Effector CD8-positive, alpha-beta T cell (primary cell): ENCODE results near the gene NRN1.
"Not testable (repeated sequence)": the region's sequence is repeated elsewhere in the genome, so short reads cannot be mapped to it uniquely, and the experiment has no call there.

ENCODE experiments used
- DNase-seq: peaks from one replicate; lab custom pipeline; 2025; lab: John Stamatoyannopoulos, UW
- total RNA-seq, 4 experiments: gene quantifications; one replicate each; lab custom pipeline; 2026; lab: John Stamatoyannopoulos, UW

Gene NRN1, protein sequence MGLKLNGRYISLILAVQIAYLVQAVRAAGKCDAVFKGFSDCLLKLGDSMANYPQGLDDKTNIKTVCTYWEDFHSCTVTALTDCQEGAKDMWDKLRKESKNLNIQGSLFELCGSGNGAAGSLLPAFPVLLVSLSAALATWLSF
- total RNA-seq: 0 to 1.1 (median 0) reads per million in 4 experiments

DNA sequence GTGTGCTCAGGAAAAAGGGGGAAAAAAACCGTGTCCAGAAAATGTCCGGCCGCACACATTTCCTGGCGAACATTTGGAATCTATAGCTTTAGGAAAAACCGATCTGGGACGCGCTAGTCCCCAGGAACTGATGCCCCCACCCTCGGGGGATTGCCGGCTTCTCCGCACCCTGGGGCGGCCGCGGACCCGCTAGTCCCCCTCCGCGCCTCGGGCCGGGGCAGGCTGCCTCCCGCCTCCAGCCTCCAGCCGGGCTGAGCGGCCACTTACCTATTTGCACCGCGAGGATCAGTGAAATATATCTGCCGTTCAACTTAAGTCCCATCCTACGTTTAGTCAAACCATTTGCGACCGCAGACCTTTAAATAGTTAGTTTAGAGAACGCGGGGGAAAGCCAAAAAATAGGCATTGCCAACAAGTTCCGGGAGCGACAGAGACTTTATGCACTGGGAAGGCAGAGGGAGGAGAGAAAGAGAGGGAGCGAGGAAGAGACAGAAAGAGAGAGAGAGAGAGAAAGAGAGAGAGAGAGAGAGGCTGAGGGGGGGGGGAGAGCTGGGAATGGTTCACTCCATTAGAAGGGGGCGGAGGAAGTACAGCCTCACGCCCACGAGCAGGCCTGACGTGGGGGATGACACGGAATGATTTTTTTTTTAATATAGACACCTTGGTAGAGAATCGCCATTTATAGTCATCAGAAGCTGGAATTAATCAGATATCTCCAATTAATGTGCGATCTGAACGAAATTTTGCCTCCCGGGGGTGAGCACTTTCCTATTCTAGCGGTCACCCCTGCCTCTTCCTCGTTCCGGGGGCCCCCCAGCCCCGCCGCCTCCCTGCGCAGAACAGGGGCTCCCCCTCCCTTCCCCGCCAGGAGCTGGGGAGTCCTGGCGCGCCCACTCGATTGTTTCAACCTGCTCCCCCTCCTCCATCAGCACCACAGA lies at the start of gene NRN1:
Gene NRN1 (minus strand): TSS at position 498 of the 938 bp plus-strand sequence. CDS start 176 bp downstream, at position 322.
- no peak for DNase-seq

DNA sequence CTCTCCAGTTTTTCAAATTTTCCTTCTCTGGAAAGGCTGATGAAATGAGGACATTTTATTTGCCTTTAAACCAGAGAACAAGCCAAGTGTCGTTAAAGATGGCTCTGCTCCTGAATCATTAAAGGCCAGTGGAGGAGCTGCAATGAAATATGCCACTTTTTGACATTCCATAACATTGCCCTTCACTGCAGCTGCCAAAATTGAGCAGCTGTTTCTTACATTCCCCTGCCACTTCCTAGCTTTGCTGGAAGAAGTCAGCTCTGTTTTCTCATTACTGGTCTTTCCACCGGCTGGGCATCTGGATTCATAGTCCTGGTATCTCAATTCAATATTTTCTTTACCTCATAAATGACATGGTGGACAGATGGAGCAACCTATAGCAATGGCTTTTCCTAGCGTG lies 45.5 kb upstream of the NRN1 start:
- no peak for DNase-seq

DNA sequence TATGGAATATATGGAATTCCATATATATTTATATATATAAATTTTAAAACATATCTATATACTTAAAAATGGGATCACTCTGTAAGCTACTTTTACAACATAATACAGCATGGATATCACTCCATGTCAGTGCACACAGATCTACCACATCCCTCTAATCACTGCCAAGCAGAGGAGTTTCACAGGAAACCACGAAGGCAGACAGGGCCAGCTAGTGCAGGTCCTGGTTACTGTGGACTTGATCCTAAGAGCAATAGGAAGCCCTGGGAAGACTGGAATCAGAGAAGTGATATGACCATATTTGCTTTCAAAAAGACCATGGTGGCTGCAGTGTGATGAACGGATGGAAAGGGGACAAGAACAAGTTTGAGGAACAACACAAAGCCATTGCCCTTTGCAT lies 40.0 kb upstream of the NRN1 start:
- no peak for DNase-seq

GRCh38 chr6:6039946-6040509 lies 33.3 kb upstream of the NRN1 start:
- no peak for DNase-seq

DNA sequence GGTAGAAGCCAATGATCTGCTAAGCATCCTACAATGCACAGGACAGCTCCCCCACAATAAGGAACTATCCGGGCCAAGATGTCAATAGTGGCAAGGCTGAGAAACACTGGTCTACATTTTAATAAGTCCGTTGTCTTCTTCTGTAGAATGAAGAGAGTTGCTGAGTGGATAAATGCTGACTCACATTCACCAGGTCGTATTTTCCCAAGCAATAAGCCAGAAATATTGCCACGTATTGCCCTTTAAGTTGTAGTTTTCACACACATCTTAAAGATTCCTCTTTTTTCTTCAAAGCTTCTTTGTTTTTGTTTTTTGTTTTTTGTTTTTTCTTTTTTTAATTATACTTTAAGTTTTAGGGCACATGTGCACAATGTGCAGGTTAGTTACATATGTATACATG lies 30.5 kb upstream of the NRN1 start:
- DNase-seq: no peak

DNA sequence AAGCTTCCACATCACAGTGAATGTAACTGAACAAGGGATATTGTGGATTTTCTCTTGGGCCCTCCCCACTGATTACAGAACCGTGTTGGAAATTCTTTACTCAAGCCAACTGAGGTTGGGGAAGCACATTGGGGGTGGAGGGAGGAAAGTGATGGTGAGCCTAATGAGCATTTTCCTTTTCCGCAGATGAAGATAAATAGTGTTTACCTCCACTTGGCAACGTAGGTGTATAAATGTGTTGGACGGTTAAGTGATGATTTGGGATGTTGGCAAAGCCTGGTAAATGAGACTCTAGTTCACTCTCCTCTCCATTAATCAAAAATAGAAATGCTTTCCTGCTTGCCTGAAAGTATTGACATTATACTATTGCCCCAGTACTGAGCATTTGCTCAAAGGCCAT lies 27.1 kb upstream of the NRN1 start:
- DNase-seq: no peak

GRCh38 chr6:6026513-6027205 lies 19.9 kb upstream of the NRN1 start:
- DNase-seq: no peak

- no peak for DNase-seq
Observed at GRCh38 chr6:6025736-6026135, 19.0 kb upstream of the NRN1 start.

- DNase-seq: no peak
Observed at GRCh38 chr6:6024220-6024619, 17.5 kb upstream of the NRN1 start.

DNA sequence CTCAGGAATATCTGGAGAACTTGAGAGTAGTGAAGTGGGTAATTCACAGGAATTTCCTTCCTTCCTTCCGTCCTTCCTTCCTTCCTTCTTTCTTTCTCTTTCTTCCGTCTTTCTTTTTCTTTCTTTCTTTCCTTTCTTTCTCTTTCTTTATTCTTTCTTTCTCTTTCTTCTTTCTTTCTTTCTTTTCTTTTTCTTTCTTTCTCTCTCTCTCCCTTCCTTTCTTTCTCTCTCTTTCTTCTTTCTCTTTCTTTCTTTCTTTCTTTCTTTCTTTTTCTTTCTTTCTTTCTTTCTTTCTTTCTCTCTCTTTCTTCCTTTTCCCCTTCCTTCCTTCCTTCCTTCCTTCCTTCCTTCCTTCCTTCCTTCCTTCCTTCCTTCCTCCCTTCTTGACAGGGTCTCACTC lies 16.1 kb upstream of the NRN1 start:
- not testable (repeated sequence) for DNase-seq

DNA sequence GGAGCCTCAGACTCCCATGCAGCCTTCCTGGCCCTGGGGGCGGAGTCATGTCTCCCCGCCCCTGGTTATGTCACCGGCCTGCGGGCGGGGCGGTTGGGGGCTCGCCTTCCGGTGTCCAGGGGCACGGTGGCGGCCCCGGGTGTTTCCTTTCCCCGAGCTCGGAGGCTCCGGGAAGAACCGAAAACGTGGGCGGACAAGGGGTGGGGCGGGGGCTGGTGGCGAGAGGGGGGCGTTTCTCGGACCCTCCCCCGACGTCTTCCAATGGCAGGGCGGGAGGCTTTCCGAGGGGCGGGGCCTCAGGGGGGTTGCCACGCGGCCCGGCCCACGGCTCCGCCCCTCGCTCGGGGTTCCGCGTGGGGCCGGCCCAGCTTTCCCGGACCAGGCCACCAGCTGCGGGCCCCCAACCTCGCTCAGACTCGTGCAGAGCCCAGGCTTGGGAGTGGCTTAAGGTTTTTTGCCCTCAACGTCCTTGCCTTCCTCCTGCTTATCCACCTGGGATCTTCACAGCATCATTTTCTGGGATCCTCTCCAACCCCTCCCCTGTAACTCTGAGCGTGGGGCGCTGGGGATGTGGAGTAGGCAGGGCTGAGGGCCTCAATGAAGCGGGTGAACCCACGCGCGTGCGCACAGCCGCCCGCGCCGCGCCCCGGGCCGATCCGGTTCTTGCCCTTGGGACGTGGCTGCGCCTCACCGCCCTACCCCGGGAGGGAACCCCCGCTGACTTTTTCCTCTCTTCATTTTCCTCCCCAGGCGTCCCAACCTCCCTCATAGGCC lies 2.1 kb upstream of the NRN1 start:
- DNase-seq: no peak

GRCh38 chr6:6008089-6008647 lies 1.4 kb upstream of the NRN1 start:
- no peak for DNase-seq

DNA sequence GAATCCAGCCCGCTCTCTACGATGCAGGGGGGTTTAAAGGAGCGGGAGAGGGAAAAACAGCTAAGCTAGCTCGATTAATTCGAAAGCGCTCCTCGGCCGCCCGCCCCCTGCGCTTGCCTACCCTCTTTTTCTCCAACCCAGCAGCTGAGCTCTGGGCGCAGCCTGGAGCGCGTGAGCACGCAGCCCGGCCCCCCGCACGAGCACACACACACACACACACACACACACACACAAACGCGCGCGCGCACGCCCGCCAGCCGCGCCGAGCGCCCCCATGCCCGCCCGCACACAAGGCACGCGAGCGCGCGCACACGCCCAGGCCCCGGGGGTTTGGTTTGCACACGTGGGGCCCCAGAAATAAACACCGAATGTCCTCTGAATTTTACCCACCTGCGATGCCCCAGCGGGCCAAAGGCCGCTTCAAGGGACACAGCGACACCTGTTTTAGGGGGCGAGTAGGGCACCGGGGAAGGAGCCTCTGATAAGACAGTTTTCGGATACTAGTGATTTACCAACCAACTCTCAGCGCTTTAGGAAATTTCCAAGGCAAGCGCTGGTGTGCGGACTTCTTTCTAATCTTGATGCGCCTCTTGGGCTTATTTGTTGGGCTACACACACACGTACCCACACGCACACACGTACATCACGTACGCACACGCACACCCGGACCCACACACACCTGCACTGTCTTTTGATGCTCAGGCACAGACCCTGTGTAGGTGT lies 802 bp upstream of the NRN1 start:
- DNase-seq: no peak

GRCh38 chr6:6006006-6006427 lies 708 bp downstream of the NRN1 start:
- no peak for DNase-seq

GRCh38 chr6:6005051-6006005 lies 1.4 kb downstream of the NRN1 start:
- DNase-seq: no peak

DNA sequence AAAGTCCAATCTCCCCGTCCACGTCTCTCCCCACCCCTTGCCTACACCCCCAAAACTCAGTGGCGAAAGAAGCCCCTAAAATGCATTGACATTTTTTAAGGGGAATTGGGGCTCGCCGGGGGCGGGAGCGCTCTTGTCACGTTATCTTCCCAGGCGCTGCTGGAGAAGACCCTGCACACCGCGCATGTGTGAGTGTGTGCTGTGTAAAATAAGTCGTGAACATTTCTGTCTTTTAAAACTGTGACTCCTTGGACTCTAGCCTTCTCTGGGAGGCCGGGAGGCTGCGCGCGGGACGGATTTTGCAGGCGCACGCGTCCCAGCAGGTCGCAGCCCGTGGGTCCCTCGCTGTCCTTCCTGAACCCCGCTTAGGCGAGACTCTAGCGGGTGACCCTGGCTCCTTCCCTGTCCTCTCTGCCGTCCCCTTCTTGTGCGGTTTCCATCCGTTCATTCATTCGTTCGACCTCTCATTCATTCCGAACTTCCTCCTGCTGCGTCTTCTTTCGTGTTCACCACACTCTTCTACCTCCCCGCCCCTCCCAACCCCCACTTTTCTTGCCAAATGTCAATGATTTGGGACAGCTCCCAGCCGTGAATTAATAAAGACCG lies 2.2 kb downstream of the NRN1 start:
- DNase-seq: no peak

DNA sequence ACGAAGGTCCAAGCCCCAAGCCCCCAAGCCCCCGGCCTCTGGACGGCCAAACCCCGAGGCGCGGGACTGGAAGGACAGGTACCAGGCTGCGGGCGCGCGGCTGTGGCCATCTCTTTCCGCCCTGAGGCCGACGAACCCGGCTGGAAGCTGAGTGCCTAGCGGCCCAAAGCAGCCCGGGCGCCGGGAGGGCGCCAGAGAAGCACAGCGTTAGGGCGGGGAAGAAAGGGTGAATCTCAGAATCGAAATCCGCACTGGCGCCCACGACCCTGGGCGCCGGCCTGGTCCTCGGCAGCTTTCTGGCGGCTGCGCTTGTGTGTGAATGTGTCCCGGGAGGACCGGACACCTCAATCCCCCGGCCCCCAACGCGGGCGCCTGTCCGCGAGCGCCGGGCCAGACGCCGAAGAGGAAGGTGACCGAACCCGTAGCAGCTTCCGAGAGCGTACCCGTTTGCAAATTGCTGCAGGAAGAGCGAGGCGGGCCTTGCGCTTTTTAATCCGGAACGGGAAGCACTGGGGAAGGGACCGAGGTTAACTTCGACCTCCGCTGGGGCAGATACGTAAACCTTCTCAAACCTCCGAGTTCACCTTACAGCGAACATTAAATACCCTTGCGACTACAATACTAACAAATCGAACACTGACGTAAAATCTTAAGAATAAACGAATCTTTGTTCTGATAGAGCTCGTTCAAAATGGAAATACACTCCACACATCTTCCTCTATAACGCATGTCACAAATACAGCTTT lies 2.9 kb downstream of the NRN1 start:
- DNase-seq: no peak
